SIG-M5 treated with dmso at 0.1 percent for 504 hours (cell line): ENCODE data around the gene LSM10.

Experiments used
- DNase-seq: peaks from one replicate; lab custom pipeline; 2025; ENCODE audit not compliant: unreplicated experiment; lab: John Stamatoyannopoulos, UW

Gene LSM10

GRCh38 chr1:36354486-36354885 lies 43.2 kb downstream of the LSM10 start:
- DNase-seq = no peak

GRCh38 chr1:36352910-36353878 lies 44.5 kb downstream of the LSM10 start:
- DNase-seq = no peak

GRCh38 chr1:36352125-36352909 lies 45.4 kb downstream of the LSM10 start:
- DNase-seq = no peak

GRCh38 chr1:36351227-36351977 lies 46.3 kb downstream of the LSM10 start:
- no peak for DNase-seq

- DNase-seq = no peak
Measured at GRCh38 chr1:36350659-36351226, 47.0 kb downstream of the LSM10 start.

- DNase-seq = no peak
Measured at GRCh38 chr1:36349839-36350238, 47.9 kb downstream of the LSM10 start.

GRCh38 chr1:36349241-36349671 lies 48.5 kb downstream of the LSM10 start:
- peak; percentile 60 for DNase-seq

GRCh38 chr1:36346741-36347370 lies 50.9 kb downstream of the LSM10 start:
- no peak for DNase-seq

GRCh38 chr1:36345353-36345752 lies 52.4 kb downstream of the LSM10 start:
- no peak for DNase-seq

- DNase-seq = no peak
Measured at GRCh38 chr1:36344395-36344680, 53.4 kb downstream of the LSM10 start.

- no peak for DNase-seq
Measured at GRCh38 chr1:36343651-36344394, 53.9 kb downstream of the LSM10 start.
